Cardiac muscle cell (in vitro differentiated cells and primary cell): ENCODE measurements around the gene OXTR. TPM values are rescaled to one million over a fixed set of nuclear protein-coding genes. Genes with fewer than 3 reads are reported as not detected.

Experiments
- DNase-seq, 2 donors: peaks; one replicate each; pipeline versions ENCODE4 v3.0.0 to v3.0.0-alpha.2; 2010 to 2017; ENCODE audit warnings: low read depth in 1 of 2, low spot score in 1 of 2
- H3K27ac ChIP-seq: fragments of 200-600 bp; sonication (generic); 2 replicates; pipeline ENCODE4 v1.5.1; 2016
- H3K27me3 ChIP-seq: fragments of 200-600 bp; sonication (generic); 2 replicates; pipeline ENCODE4 v1.6.0; 2016; ENCODE audit warnings: control low read depth
- H3K36me3 ChIP-seq: fragments of 200-600 bp; sonication (generic); 2 replicates; pipeline ENCODE4 v1.5.1; 2016; ENCODE audit warnings: control low read depth
- H3K4me1 ChIP-seq: fragments of 200-600 bp; sonication (generic); 2 replicates; pipeline ENCODE4 v1.8.1; 2017; ENCODE audit warnings: low read depth, mild to moderate bottlenecking, mixed run types
- H3K4me3 ChIP-seq: fragments of 200-600 bp; sonication (generic); 2 replicates; pipeline ENCODE4 v1.5.1; 2016; ENCODE audit warnings: mild to moderate bottlenecking
- H3K9me3 ChIP-seq: fragments of 200-600 bp; sonication (generic); 2 replicates; pipeline ENCODE4 v1.5.1; 2017; ENCODE audit warnings: low read depth, mild to moderate bottlenecking, control low read depth
- CTCF ChIP-seq: IDR thresholded peaks from 2 replicates; pipeline ENCODE4 v1.5.1; 2012; ENCODE audit warnings: low read depth, mild to moderate bottlenecking, low read length
- polyA plus RNA-seq: library from polyadenylated mRNA; unstranded; fragments of >200 nt; fragmentation: Nextera tagmentation; extraction: Ambion mirVana; gene quantifications from 2 replicates; pipeline ENCODE4 v1.2.1, GENCODE V29; 2016
- total RNA-seq: library from RNA; depleted of rRNA; stranded (reverse); fragments of >200 nt; gene quantifications from 2 replicates; pipeline ENCODE4 v1.2.3, GENCODE V29; 2016

OXTR gene
- total and polyA plus RNA-seq, 2 experiments from 2014 or later: 0.64 to 1.9 TPM

DNA sequence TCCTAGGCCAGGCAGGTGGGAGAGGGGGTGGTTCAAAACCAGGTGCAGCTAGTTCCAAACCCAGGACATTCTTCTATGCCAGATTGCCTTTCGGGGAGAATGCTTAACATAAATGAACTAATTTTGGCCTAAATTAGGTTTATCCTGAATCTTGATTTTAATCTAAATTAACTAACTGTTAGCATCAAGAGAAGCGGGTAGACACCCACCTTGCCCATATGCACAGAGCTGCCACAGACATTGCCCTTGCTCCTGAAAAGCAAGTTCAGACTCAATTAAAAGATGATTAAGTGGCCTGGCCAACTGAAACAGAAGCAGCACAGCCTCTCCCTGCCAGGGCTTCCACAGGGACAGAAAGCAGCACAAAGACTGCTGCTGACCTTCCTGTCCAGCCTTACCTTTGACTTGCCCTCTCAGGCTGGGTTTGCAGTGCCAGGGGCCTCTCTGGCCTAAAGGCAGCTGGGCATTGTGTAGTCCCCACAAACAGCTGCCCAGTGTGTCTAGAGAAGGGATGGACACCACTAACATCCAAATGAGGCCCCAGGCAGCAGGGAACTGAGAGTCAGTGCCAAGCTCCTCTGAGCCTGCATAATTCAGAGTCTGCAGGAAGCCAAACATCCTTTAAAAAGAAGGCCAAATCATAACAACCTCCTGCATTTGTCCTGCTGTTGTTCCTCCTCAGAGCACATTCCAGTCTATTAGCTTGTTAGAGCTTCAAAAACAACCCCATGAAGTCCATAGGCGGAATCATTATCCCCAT lies 15.4 kb upstream of the OXTR start:
- Histone ChIP-seq H3K27ac (no peak overlapping the region), H3K4me3 (no peak overlapping the region), H3K27me3 (no peaks in the 10 kb centered on the region), H3K9me3 (no peaks in the 10 kb centered on the region), H3K4me1 (no peaks in the 10 kb centered on the region), H3K36me3 (no peaks in the 10 kb centered on the region)
- no peak for TF ChIP-seq CTCF
- DNase-seq: no peak

- Histone ChIP-seq H3K9me3 (no peaks in the 10 kb centered on the region), H3K36me3 (no peaks in the 10 kb centered on the region)
Measured at GRCh38 chr3:8780279-8780678, 10.9 kb upstream of the OXTR start.

DNA sequence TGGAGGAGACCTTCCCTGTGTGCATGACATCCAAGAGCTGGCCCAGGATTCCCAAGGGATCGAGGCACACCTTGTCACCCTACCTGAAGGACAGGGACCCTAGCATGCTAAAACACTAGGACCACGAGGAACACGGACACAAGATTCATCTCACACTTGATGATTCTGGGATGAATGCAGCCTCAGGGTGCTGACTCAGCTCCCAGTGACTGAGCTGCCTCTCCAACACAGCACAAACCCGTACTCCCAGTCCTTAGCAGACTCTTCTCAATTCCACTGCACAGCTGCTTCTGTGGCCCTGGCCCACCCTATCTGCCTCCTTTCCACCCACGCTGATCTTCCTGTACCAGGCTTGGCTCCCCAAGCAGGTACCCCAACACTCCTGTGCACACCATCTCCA lies 9.1 kb upstream of the OXTR start:
- H3K4me1 ChIP-seq: no peaks in the 10 kb centered on the region
- no peak for DNase-seq
- H3K36me3 ChIP-seq: no peaks in the 10 kb centered on the region
- TF ChIP-seq CTCF: no peak
- H3K4me3 ChIP-seq: no peak overlapping the region
- no peaks in the 10 kb centered on the region for H3K27me3 ChIP-seq
- H3K27ac ChIP-seq: no peak overlapping the region
- H3K9me3 ChIP-seq: no peaks in the 10 kb centered on the region

More at GRCh38 chr3:8780279-8780678, 10.9 kb upstream of the OXTR start:
- TF ChIP-seq CTCF: no peak
- no peak overlapping the region for H3K4me3 ChIP-seq
- no peak for DNase-seq
- no peaks in the 10 kb centered on the region for H3K27me3 ChIP-seq
- no peak overlapping the region for H3K27ac ChIP-seq
- no peaks in the 10 kb centered on the region for H3K4me1 ChIP-seq

DNA sequence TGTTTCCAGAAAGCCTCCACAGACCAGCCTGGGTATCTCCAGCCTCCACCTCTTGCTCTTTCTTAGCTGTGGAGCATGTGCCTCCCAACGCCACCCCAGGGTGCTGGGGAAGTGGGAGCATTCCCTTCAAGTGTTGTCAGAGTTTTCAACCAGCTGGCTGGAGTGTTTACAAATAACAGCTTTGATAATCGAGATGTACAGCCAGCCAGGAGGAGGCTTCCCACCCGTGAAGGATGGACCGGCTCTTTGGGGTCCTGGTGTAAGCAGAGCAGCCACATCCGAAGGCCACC lies 8.5 kb upstream of the OXTR start:
- H3K27me3 ChIP-seq: no peaks in the 10 kb centered on the region
- H3K4me1 ChIP-seq: no peaks in the 10 kb centered on the region
- H3K4me3 ChIP-seq: no peak overlapping the region
- TF ChIP-seq CTCF: no peak
- no peaks in the 10 kb centered on the region for H3K9me3 ChIP-seq
- H3K36me3 ChIP-seq: no peaks in the 10 kb centered on the region
- DNase-seq: no peak
- no peak overlapping the region for H3K27ac ChIP-seq

DNA sequence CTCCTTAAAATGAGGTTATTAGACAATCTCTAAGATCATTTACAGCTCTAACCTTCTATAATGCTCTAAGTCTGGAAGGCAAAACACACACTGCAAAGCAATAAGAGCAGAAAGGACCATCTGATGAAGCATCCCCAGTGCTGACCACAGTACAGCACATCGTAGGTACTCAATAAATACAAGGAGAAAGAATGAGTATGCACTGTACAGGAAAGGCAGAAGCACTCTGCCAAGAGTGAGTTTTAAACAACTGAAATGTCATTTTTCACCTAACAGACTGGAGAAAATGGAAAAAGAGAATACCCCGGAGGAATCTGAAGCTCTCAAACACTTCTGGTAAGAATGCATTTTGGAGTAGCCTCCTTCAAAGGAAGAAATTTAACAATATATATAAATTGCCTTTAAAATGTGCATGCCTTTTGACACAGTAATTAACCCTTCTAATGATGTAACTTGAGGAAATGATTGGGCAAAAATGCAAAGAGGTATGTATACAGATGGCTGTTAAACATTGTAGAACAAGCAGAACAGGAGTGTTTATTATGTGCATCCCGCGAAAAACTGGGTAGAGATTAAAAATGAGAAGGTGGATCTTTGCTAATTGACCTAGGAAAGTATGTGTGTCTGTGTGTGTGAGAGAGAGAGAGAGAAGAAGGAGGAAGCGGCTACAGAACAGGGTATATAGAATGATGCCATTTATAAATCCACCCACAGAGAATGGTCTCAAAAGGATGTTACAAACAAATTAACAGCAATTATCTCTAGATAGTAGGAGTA lies 8.0 kb upstream of the OXTR start:
- Histone ChIP-seq H3K36me3 (no peaks in the 10 kb centered on the region), H3K9me3 (no peaks in the 10 kb centered on the region), H3K27me3 (no peaks in the 10 kb centered on the region), H3K4me1 (no peaks in the 10 kb centered on the region), H3K4me3 (no peak overlapping the region), H3K27ac (no peak overlapping the region)
- TF ChIP-seq CTCF: no peak
- no peak for DNase-seq
